SK-N-SH (cell line): Measurements from ENCODE around the gene CEP85. TPM values are rescaled to one million over a fixed set of nuclear protein-coding genes. Genes with fewer than 3 reads are reported as not detected.

Source experiments
- CTCF ChIA-PET: fragments of 300-600, 350-600 bp; formaldehyde crosslinking; extraction: SDS; loops from one replicate; lab custom pipeline; 2021; lab: Yijun Ruan, JAX
- POLR2A ChIA-PET: fragments of 350-600 bp; sonication (Branson Sonifier 250); formaldehyde crosslinking; extraction: SDS; loops from one replicate; lab custom pipeline; 2020; ENCODE audit warnings: antibody characterized with exemption, inconsistent platforms; lab: Yijun Ruan, JAX
- DNase-seq: peaks from one replicate; pipeline ENCODE4 v3.0.0; 2012
- H2AFZ ChIP-seq: fragments of 200-600 bp; sonication (generic); 2 replicates; pipeline ENCODE4 v1.8.1; 2016; ENCODE audit warnings: antibody characterized with exemption, mild to moderate bottlenecking, low read depth
- H3F3A ChIP-seq: fragments of 200-600 bp; sonication (generic); replicated peaks from 2 replicates; pipeline ENCODE3; 2016; ENCODE audit warnings: antibody characterized with exemption, mild to moderate bottlenecking; ENCODE audit not compliant: insufficient read depth
- H3K27ac ChIP-seq, 2 experiments: fragments of 200-500 bp in 1 of 2; fragments of 200-600 bp in 1 of 2; sonication (Bioruptor generic) in 1 of 2; sonication (generic), shearing (Covaris generic) in 1 of 2; 2 replicates each; pipeline versions ENCODE4 v1.5.1 to v1.6.1; 2014 to 2016; ENCODE audit warnings: low read depth in 2 of 2, inconsistent platforms in 1 of 2, low read length in 1 of 2, mild to moderate bottlenecking in 1 of 2, mixed read lengths in 1 of 2
- H3K27me3 ChIP-seq: fragments of 200-600 bp; sonication (generic), shearing (Covaris generic); 2 replicates; pipeline ENCODE4 v1.6.1; 2016; ENCODE audit warnings: mixed run types; ENCODE audit not compliant: insufficient read depth
- H3K36me3 ChIP-seq, 2 experiments: fragments of 200-500 bp in 1 of 2; fragments of 200-600 bp in 1 of 2; sonication (Bioruptor generic) in 1 of 2; sonication (generic) in 1 of 2; replicated peaks in 1 of 2; 2 replicates each; pipeline versions ENCODE3 to v1.5.1; 2014 to 2016; ENCODE audit warnings: low read length in 1 of 2, mild to moderate bottlenecking in 1 of 2; ENCODE audit not compliant: insufficient read depth in 2 of 2, control insufficient read depth in 1 of 2
- H3K4me1 ChIP-seq, 2 experiments: fragments of 200-500 bp in 1 of 2; fragments of 200-600 bp in 1 of 2; sonication (Bioruptor generic) in 1 of 2; sonication (generic), shearing (Covaris generic) in 1 of 2; 2 replicates each; pipeline versions ENCODE4 v1.5.1 to v1.6.1; 2014 to 2016; ENCODE audit warnings: low read depth in 1 of 2, low read length in 1 of 2, mixed run types in 1 of 2; ENCODE audit not compliant: insufficient read depth in 2 of 2, control insufficient read depth in 1 of 2
- H3K4me2 ChIP-seq: fragments of 200-600 bp; sonication (generic), shearing (Covaris generic); 2 replicates; pipeline ENCODE4 v1.6.1; 2017; ENCODE audit warnings: mixed run types
- H3K4me3 ChIP-seq, 2 experiments: fragments of 200-500 bp in 1 of 2; fragments of 200-600 bp in 1 of 2; sonication (Bioruptor generic) in 1 of 2; sonication (generic), shearing (Covaris generic) in 1 of 2; 2 replicates each; pipeline versions ENCODE4 v1.5.1 to v1.8.1; 2014 to 2016; ENCODE audit warnings: low read depth in 2 of 2, inconsistent platforms in 1 of 2, low read length in 1 of 2, mild to moderate bottlenecking in 1 of 2, mixed read lengths in 1 of 2, moderate library complexity in 1 of 2
- H3K79me2 ChIP-seq: fragments of 200-600 bp; sonication (generic); 2 replicates; pipeline ENCODE4 v1.8.1; 2017; ENCODE audit warnings: mild to moderate bottlenecking; ENCODE audit not compliant: insufficient read depth
- H3K9ac ChIP-seq: fragments of 200-600 bp; sonication (generic); 2 replicates; pipeline ENCODE4 v1.6.1; 2017; ENCODE audit warnings: mixed run types
- H3K9me2 ChIP-seq: fragments of 200-600 bp; sonication (generic); 2 replicates; pipeline ENCODE4 v1.6.1; 2017; ENCODE audit warnings: mixed run types
- H3K9me3 ChIP-seq: fragments of 200-600 bp; sonication (generic); 2 replicates; pipeline ENCODE4 v1.6.1; 2017; ENCODE audit warnings: mixed run types, mild to moderate bottlenecking, moderate library complexity
- H4K20me1 ChIP-seq: fragments of 200-600 bp; sonication (generic); 2 replicates; pipeline ENCODE4 v1.6.1; 2017; ENCODE audit warnings: mild to moderate bottlenecking, mixed run types; ENCODE audit not compliant: insufficient read depth
- EZH2phosphoT487 ChIP-seq: fragments of 200-600 bp; sonication (generic); IDR thresholded peaks from 2 replicates; pipeline ENCODE4 v1.6.1; 2017; ENCODE audit warnings: low read depth, mixed run types, mild to moderate bottlenecking, antibody characterized with exemption, moderate library complexity, borderline replicate concordance
- FOXJ3 ChIP-seq: sonication (generic); formaldehyde crosslinking; IDR thresholded peaks from 2 replicates; pipeline ENCODE4 v1.5.1; 2020; ENCODE audit warnings: mild to moderate bottlenecking, missing genetic modification reagents
- GABPA ChIP-seq: IDR thresholded peaks from 2 replicates; pipeline ENCODE4 v1.4.0; 2012; ENCODE audit warnings: low read depth, mild to moderate bottlenecking
- MEF2A ChIP-seq: IDR thresholded peaks from 2 replicates; pipeline ENCODE4 v1.4.0; 2012; ENCODE audit warnings: low read depth, borderline replicate concordance
- NRF1 ChIP-seq: IDR thresholded peaks from 2 replicates; pipeline ENCODE4 v1.6.1; 2012; ENCODE audit warnings: low read depth, mild to moderate bottlenecking, low read length
- RAD21 ChIP-seq: IDR thresholded peaks from 2 replicates; pipeline ENCODE4 v1.6.1; 2012; ENCODE audit warnings: mild to moderate bottlenecking, low read length
- REST ChIP-seq: IDR thresholded peaks from 2 replicates; pipeline ENCODE4 v1.6.1; 2012; ENCODE audit warnings: mild to moderate bottlenecking, low read depth, low read length, moderate library complexity
- RFX5 ChIP-seq: IDR thresholded peaks from 2 replicates; pipeline ENCODE4 v1.6.1; 2012; ENCODE audit warnings: mild to moderate bottlenecking, improper control_type of control experiment, low read length
- RXRA ChIP-seq: IDR thresholded peaks from 2 replicates; pipeline ENCODE4 v1.4.0; 2012; ENCODE audit warnings: low read depth, mild to moderate bottlenecking, borderline replicate concordance
- SMC3 ChIP-seq: IDR thresholded peaks from 2 replicates; pipeline ENCODE4 v1.6.1; 2012; ENCODE audit warnings: low read depth, low read length, improper control_type of control experiment
- TAF1 ChIP-seq: IDR thresholded peaks from 2 replicates; pipeline ENCODE4 v1.6.1; 2012; ENCODE audit warnings: low read depth, mild to moderate bottlenecking, low read length, moderate library complexity, borderline replicate concordance
- YY1 ChIP-seq: IDR thresholded peaks from 2 replicates; pipeline ENCODE4 v1.4.0; 2012; ENCODE audit warnings: low read depth, mild to moderate bottlenecking
- ZBTB33 ChIP-seq: IDR thresholded peaks from 2 replicates; pipeline ENCODE4 v1.4.0; 2012; ENCODE audit warnings: low read depth, borderline replicate concordance
- WGBS: methylation state at CpG from one replicate; pipeline ENCODE4 v1.1.6; 2017; ENCODE audit warnings: low lambda C conversion rate; 5-methylcytosine and 5-hydroxymethylcytosine counted together
- polyA plus RNA-seq, 3 experiments: library from polyadenylated mRNA; depleted of rRNA; stranded (reverse); fragments of >200 nt; gene quantifications; 2 replicates each; pipeline ENCODE4 v1.2.3, GENCODE V29; 2012
- TF ChIP-seq, protein P1 (sequence below): fragments of 150-350 bp; IDR thresholded peaks from 2 replicates; pipeline ENCODE4 v1.6.1; 2016; ENCODE audit warnings: mild to moderate bottlenecking, low read depth, low read length

The CEP85 gene
- polyA plus RNA-seq, 1 of the 3 experiments (the other 2 are of a cell fraction), result 12.1 TPM

- no peak for TF ChIP-seq TAF1
- TF ChIP-seq SMC3, result no peak
- TF ChIP-seq, protein P1, sequence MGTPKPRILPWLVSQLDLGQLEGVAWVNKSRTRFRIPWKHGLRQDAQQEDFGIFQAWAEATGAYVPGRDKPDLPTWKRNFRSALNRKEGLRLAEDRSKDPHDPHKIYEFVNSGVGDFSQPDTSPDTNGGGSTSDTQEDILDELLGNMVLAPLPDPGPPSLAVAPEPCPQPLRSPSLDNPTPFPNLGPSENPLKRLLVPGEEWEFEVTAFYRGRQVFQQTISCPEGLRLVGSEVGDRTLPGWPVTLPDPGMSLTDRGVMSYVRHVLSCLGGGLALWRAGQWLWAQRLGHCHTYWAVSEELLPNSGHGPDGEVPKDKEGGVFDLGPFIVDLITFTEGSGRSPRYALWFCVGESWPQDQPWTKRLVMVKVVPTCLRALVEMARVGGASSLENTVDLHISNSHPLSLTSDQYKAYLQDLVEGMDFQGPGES, result no peak
- no peak for TF ChIP-seq NRF1
- TF ChIP-seq RXRA, result no peak
- TF ChIP-seq EZH2phosphoT487, result no peak
- TF ChIP-seq ZBTB33, result no peak
- no peak for TF ChIP-seq RAD21
- no peak for TF ChIP-seq YY1
- no peak for TF ChIP-seq RFX5
- TF ChIP-seq REST, result no peak
- TF ChIP-seq MEF2A, result no peak
- TF ChIP-seq GABPA, result no peak
- no peak for TF ChIP-seq FOXJ3 (CRISPR knock-in tag)
- no peaks in the 10 kb centered on the region for H3K36me3 ChIP-seq
- ChIA-PET POLR2A (interaction anchor here (2.7 kb wide), 1 partner anchor 10 kb away, joined by 10 read pairs; the partner anchor contains the start of gene SH3BGRL3), CTCF (interaction anchor here (1.0 to 10.7 kb wide), 8 partner anchors 10 to 185 kb away, joined by 3 to 213 read pairs (median 7); partner anchors contain the start of genes CD52, CEP85 and SH3BGRL3)
- peaks cover 8% of the 10 kb centered on the region for H3F3A ChIP-seq
- peaks cover 2% of the 10 kb centered on the region; the same call in 1 of the 2 replicates for H4K20me1 ChIP-seq
- H3K9me2 ChIP-seq, result no peaks in the 10 kb centered on the region
- H3K27ac ChIP-seq, result no peak overlapping the region; a peak in 1 of 4 replicates
- no peaks in the 10 kb centered on the region for H3K27me3 ChIP-seq
- peaks cover 7% of the 10 kb centered on the region; the same call in 1 of the 2 replicates for H3K79me2 ChIP-seq
- no peak overlapping the region for H3K4me2 ChIP-seq
- no peak overlapping the region for H2AFZ ChIP-seq
- no peak overlapping the region for H3K9ac ChIP-seq
- DNase-seq, result no peak
- 97% methylated on average over 14 of the region's 21 CpGs for WGBS
- H3K4me3 ChIP-seq, result no peak overlapping the region
- no peaks in the 10 kb centered on the region for H3K9me3 ChIP-seq
- H3K4me1 ChIP-seq, result peaks cover 9 to 30% of the 10 kb centered on the region in 2 experiments; a peak in 3 of 4 replicates
These were observed 55.4 kb downstream of the CEP85 start for GRCh38 chr1:26289158-26290059.
